GM23248 (cell line): ENCODE results near the gene PGM2L1.

Experiments
- EZH2 ChIP-seq: fragments of 200-600 bp; sonication (generic); IDR thresholded peaks from 2 replicates; pipeline ENCODE4 v1.6.1; 2018; ENCODE audit warnings: antibody characterized with exemption, mild to moderate bottlenecking; ENCODE audit not compliant: insufficient read depth, poor library complexity, severe bottlenecking
- EZH2phosphoT487 ChIP-seq: fragments of 200-600 bp; sonication (generic); IDR thresholded peaks from 2 replicates; pipeline ENCODE4 v1.6.1; 2018; ENCODE audit warnings: antibody characterized with exemption, moderate library complexity, mild to moderate bottlenecking, low read depth; ENCODE audit not compliant: insufficient read depth

GRCh38 chr11:74373382-74373781 lies 24.9 kb downstream of the PGM2L1 start:
- TF ChIP-seq EZH2phosphoT487, result no peak
- TF ChIP-seq EZH2, result no peak
